SJCRH30 (cell line): Measurements from ENCODE around the gene PPP1R15B. TPM values are rescaled to one million over a fixed set of nuclear protein-coding genes. Genes with fewer than 3 reads are reported as not detected.

Experiments
- DNase-seq, 2 experiments: peaks; one replicate each; pipeline ENCODE4 v3.0.0-alpha.2; 2015 to 2020
- H3K27ac ChIP-seq: fragments of 250-450 bp; sonication (Bioruptor Pico); 2 replicates; pipeline ENCODE4 v1.5.1; 2020; ENCODE audit warnings: mild to moderate bottlenecking, moderate library complexity
- H3K27me3 ChIP-seq: fragments of 250-450 bp; sonication (Bioruptor Pico); 2 replicates; pipeline ENCODE4 v1.5.1; 2020; ENCODE audit warnings: mild to moderate bottlenecking, moderate library complexity
- H3K36me3 ChIP-seq: fragments of 250-450 bp; sonication (Bioruptor Pico); 2 replicates; pipeline ENCODE4 v1.5.1; 2020; ENCODE audit warnings: mild to moderate bottlenecking, moderate library complexity
- H3K4me1 ChIP-seq: fragments of 250-450 bp; sonication (Bioruptor Pico); 2 replicates; pipeline ENCODE4 v1.5.1; 2020; ENCODE audit warnings: mild to moderate bottlenecking, moderate library complexity
- H3K4me3 ChIP-seq: fragments of 250-450 bp; sonication (Bioruptor Pico); 2 replicates; pipeline ENCODE4 v1.5.1; 2020; ENCODE audit warnings: mild to moderate bottlenecking, moderate library complexity
- H3K9me3 ChIP-seq: fragments of 250-450 bp; sonication (Bioruptor Pico); replicated peaks from 2 replicates; pipeline ENCODE4 v1.5.1; 2020; ENCODE audit warnings: mild to moderate bottlenecking, moderate library complexity
- total RNA-seq: library from RNA; depleted of rRNA; stranded (reverse); fragments of >200 nt; shearing (Covaris generic); gene quantifications from 2 replicates; pipeline ENCODE4 v1.2.3, GENCODE V29; 2014

The PPP1R15B gene
- total RNA-seq, 1 experiment from 2014 or later: 71.4 TPM

DNA sequence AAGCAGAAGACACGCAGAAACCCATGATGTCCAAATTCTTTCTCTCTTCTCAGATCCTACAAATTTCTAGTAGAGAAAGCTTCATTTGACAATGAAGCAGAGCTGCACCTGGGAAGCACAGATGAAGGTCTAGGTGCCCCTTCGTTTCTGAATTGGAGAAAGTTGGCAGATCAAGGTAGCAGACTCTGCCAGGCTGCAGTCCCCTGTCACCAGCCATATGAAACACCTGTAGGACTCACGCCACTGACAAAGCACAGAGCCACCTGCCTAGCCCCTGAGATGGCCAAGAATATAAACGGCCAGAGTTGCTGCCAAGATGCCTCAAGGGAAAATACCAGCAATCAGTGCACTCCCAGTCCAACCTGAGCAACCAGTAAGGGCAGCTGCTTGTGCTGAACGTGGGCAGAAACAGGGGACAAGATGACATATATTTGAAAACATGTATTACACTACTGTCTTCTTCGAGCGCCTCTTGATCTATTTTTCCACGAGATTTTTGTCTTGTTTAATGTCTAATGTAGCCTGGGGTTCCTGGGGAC lies 31.3 kb downstream of the PPP1R15B start:
- Histone ChIP-seq H3K27me3 (peaks cover 33% of the 10 kb centered on the region), H3K27ac (no peak overlapping the region), H3K9me3 (no peaks in the 10 kb centered on the region), H3K4me3 (no peak overlapping the region), H3K4me1 (no peaks in the 10 kb centered on the region), H3K36me3 (no peaks in the 10 kb centered on the region)
- DNase-seq: no peak

DNA sequence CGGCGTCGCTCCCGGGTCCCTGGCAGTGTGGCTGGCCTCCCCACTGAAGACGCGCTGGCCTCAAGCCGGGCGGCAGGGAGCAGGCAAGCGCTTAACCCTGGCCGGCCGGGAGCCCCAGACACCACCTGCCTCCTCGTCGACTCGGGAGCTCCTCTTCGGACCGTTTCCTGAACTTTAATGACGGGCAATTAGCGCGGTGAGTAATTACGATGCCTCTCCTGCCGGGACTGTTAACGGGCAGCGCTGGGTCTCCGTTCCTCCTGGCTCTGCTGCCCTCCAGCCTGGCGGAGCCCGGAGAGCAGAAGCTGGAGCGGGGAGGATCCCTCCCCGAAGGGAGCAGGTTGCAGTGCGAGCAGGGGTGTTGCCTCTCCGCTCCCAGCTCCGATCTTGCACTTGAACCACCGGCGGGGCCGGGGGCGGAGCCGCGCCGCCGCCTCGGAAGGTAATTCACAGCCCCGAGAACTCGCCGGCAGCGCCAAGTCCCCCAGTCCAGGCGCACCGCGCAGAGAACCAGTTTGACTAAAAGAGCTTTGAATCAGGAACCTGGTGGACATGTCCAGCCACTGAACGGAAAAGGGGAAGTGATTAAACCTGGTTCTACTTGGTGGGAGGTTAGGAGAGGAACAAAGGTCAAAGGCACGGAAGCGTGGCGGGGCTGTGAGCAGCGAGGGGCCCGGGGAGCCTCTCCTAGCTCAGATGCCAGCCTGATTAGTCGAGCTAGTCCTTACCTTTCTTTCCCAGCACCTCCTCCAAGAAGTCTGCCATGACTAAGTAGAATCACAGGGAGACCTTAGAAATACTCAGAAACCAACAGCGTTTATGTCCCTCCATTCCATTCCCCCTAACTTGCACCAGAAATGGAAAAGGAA lies 33.6 kb downstream of the PPP1R15B start:
- no peak overlapping the region for H3K4me3 ChIP-seq
- H3K27me3 ChIP-seq: peaks cover 34% of the 10 kb centered on the region
- no peaks in the 10 kb centered on the region for H3K36me3 ChIP-seq
- no peaks in the 10 kb centered on the region for H3K9me3 ChIP-seq
- H3K27ac ChIP-seq: no peak overlapping the region
- H3K4me1 ChIP-seq: no peaks in the 10 kb centered on the region
- no peak for DNase-seq

DNA sequence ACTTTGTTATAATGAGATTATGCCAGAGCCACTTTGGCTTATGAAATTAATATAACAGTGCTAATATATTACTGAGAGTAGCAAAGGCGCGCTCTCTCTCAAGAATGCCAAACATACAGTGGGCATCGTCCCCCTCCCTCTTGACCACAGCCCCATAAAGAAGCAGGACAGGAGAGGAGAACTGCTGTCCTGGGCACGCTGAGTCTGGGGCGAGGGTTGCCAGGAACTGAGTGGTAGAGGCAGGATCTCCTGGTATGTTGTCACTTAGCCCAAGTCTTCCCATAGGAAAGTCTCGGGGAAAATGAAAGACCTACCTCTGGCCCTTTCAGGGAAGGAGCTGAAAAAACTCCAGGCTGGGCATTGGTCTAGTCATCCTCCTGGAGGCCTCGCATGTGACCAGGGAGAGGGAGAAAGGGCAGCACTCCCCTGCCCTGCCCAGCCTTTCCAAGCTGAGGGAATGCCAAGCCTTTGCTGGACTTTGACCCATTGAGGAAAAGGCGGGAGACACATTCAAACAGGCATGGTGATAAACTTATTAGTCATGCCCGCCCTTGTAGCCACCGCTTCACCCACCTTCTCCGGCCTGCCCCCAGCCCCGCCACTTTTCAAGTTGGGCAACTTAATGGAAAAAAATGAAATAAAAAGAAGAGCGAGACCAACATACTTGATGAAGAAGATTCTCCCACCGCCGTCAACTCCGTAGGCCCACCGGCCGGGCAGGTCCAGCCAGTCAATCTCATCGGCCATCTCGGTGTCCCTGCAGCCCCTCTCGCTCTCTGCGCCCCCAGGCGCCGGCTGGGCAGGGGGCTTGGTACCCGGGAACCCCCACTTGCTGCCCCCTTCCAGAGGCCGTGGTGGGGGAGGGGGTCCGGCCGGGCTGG lies 34.5 kb downstream of the PPP1R15B start:
- no peak for DNase-seq
- H3K27ac ChIP-seq: no peak overlapping the region
- H3K27me3 ChIP-seq: peaks cover 37% of the 10 kb centered on the region
- no peaks in the 10 kb centered on the region for H3K36me3 ChIP-seq
- no peak overlapping the region for H3K4me3 ChIP-seq
- H3K4me1 ChIP-seq: no peaks in the 10 kb centered on the region
- no peaks in the 10 kb centered on the region for H3K9me3 ChIP-seq

DNA sequence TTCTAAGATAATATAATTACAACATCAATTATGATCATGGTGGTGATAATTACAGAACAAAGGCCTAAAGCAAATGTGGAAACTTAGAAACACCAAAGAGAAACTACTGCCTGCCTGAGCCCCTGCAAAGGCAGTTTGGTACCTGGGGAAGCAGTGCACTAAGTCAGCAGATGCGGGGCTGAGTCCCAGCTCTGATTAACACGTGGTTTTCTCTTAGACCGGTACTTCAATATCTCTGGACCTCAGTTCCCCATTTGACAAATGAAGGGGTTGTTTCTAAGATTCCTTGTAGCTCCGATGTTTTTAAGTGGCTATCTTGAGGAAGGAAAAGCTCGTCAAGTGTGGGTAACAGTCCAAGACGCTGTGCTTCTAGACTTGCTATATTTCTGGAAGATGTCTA lies 35.2 kb downstream of the PPP1R15B start:
- no peak overlapping the region for H3K4me3 ChIP-seq
- H3K36me3 ChIP-seq: no peaks in the 10 kb centered on the region
- H3K4me1 ChIP-seq: no peaks in the 10 kb centered on the region
- H3K27ac ChIP-seq: no peak overlapping the region
- DNase-seq: no peak
- no peaks in the 10 kb centered on the region for H3K9me3 ChIP-seq
- H3K27me3 ChIP-seq: peaks cover 37% of the 10 kb centered on the region

DNA sequence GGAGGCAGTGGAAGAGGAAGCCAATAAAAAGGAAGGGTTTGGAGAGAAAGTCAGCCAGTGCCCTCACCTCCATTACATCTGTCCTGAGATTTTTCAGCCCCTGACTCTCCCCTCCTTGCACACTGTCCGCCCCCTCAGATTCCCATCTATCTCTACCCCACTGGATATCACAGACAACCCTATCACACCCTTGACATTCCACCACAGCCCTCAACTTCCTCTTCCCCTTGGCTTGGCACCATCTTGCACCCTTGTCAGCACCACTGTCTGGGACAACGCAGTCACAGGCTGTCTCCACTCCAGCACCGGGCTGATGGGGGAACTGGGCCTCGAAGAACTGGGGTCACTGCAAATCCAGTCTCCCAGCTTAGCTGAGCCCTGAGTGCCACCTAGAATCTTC lies 37.7 kb downstream of the PPP1R15B start:
- Histone ChIP-seq H3K27ac (no peak overlapping the region), H3K36me3 (no peaks in the 10 kb centered on the region), H3K27me3 (peaks cover 38% of the 10 kb centered on the region), H3K4me1 (no peaks in the 10 kb centered on the region), H3K4me3 (no peak overlapping the region), H3K9me3 (no peaks in the 10 kb centered on the region)
- DNase-seq: no peak

DNA sequence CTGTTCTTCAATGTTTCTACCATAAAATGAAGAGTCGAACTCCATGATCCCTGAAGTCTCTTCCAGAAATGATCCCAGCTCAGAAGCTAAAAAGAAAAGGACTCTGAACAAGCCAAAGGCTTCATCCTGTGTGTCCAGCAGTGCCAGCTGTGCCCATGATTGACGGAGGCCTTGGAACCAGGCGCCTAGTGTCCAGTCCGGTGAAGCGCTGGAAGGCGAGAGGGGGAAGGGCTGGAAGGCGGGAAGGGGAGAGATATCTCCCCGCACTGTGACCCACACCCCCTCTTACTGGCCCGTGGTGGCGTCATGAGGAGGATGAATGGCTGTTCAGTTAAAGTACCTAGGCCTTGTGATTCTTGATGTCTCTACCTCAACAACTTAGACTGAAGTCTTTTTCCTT lies 41.4 kb downstream of the PPP1R15B start:
- Histone ChIP-seq H3K9me3 (no peaks in the 10 kb centered on the region), H3K36me3 (no peaks in the 10 kb centered on the region), H3K4me1 (no peaks in the 10 kb centered on the region), H3K27me3 (peaks cover 25% of the 10 kb centered on the region), H3K27ac (no peak overlapping the region), H3K4me3 (no peak overlapping the region)
- DNase-seq: no peak

DNA sequence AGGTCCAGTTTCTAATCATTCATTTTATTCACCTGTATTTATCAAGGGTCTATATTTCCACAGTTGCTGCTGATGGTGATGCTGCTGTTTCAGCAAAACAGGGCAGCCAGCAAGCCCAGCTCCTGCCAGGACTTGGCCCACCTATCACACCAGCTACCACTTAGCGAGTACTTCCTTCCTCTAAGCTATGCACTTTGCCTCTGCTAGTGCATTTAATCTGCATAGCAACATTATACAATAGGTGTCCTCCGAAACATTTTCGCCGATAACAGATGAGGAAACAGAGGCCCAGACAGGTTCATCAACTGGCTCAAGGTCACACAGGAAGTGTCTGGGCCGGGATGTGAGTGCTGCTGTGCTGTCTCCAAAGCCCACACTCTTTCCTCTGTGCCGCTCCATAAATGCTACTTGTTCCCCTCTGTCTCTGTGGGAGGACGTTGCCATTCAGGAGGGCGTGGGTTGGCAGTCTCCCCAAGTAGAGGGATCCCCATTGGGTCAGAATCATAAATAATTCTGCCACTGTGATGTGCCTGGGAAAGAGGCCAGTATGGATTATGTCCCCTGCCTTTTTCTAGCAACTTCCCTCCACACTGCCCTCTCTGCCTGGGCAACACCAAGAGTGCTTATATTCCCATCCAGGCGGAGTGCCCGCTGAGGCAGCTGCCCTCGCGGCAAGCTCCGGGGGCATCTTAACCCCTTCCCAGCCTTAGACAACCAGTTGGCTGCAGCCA lies 42.5 kb downstream of the PPP1R15B start:
- no peak for DNase-seq
- H3K4me1 ChIP-seq: no peaks in the 10 kb centered on the region
- H3K27me3 ChIP-seq: peaks cover 21% of the 10 kb centered on the region

DNA sequence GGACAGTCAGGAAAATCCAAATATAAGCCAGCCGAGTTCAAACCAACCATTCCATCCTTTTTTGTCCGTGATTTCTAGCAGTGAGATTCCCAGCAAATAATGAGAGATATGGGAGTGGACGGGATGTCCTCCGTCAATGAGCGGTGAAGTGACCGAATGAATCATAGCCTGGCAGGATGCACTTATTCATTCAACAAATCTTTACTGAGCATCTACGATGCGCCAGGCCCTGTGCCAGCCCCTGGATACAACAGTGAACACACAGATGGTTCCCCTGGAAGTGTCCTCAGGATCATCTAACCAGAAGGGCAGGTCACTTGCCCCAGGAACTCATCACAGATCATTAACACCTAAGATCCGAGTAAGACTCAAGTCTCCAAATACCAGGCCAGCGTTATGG lies 43.7 kb downstream of the PPP1R15B start:
- Histone ChIP-seq H3K27ac (no peak overlapping the region), H3K4me3 (no peak overlapping the region), H3K36me3 (no peaks in the 10 kb centered on the region), H3K4me1 (0 out of 2 replicates have a peak, but pooled peaks cover 2% of the 10 kb centered on the region), H3K9me3 (no peaks in the 10 kb centered on the region), H3K27me3 (peaks cover 18% of the 10 kb centered on the region; the same call in 1 of the 2 replicates)
- no peak for DNase-seq

More for the DNA sequence above, 42.5 kb downstream of the PPP1R15B start:
- Histone ChIP-seq H3K9me3 (no peaks in the 10 kb centered on the region), H3K4me3 (no peak overlapping the region), H3K27ac (no peak overlapping the region), H3K36me3 (no peaks in the 10 kb centered on the region)

DNA sequence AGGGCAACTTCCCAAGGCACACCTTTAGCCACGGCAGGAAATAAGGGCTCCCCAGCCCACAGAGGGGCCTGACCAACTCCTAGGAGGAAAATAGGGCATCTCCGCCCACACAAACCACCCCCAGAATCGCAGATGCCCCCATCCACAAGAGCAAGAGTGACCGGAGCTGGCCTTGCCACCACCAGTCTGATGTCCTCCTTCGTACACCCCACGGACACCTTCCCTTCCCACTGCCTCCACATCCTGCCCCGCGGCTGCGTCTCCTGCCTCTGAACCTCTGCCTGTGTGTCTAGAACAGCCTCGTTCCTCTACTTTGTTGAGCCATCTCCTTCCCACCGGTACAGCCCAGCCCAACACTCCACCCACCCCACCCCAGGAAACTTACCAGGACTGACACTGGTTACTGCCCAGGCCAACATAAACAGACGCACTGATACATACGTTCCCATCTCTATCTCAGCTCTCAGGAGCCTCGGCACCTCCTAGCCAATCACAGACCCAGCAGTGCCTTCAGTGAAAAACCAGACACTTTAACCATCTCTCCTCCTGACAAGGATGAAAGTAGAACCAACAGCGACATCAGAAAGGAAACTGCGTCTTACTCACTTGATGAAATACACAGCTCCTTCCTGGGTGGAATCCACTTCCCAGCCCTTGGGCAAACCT lies 44.3 kb downstream of the PPP1R15B start:
- DNase-seq: no peak
- H3K27me3 ChIP-seq: peaks cover 17% of the 10 kb centered on the region; the same call in 1 of the 2 replicates
- H3K36me3 ChIP-seq: no peaks in the 10 kb centered on the region
- H3K9me3 ChIP-seq: no peaks in the 10 kb centered on the region
- H3K4me1 ChIP-seq: 0 out of 2 replicates have a peak, but pooled peaks cover 3% of the 10 kb centered on the region
- no peak overlapping the region for H3K4me3 ChIP-seq
- H3K27ac ChIP-seq: no peak overlapping the region

DNA sequence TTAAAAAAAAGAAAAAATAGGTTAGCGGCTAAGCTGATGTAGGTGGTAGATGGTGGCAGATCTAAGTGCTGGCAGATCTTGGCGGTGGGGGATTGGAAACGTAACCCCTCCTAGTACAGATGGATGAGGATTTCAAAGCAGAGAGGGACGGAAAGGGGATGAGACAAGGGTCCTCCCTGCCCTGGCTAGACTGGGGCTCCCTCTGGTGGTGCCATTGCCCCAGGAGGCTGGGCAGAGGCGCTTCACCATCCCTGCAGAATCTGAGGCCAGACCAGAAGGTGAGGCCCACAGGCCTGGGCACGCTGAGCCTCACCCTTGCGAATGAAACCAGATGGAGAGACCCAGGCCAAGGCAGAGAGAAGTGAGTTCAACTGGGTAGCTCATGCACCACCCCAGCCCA lies 44.9 kb downstream of the PPP1R15B start:
- H3K36me3 ChIP-seq: no peaks in the 10 kb centered on the region
- DNase-seq: peak; percentile 35 to 63
- H3K4me1 ChIP-seq: 0 out of 2 replicates have a peak, but pooled peaks cover 3% of the 10 kb centered on the region
- no peaks in the 10 kb centered on the region for H3K9me3 ChIP-seq
- H3K4me3 ChIP-seq: no peak overlapping the region
- peaks cover 15% of the 10 kb centered on the region; the same call in 1 of the 2 replicates for H3K27me3 ChIP-seq
- H3K27ac ChIP-seq: no peak overlapping the region

DNA sequence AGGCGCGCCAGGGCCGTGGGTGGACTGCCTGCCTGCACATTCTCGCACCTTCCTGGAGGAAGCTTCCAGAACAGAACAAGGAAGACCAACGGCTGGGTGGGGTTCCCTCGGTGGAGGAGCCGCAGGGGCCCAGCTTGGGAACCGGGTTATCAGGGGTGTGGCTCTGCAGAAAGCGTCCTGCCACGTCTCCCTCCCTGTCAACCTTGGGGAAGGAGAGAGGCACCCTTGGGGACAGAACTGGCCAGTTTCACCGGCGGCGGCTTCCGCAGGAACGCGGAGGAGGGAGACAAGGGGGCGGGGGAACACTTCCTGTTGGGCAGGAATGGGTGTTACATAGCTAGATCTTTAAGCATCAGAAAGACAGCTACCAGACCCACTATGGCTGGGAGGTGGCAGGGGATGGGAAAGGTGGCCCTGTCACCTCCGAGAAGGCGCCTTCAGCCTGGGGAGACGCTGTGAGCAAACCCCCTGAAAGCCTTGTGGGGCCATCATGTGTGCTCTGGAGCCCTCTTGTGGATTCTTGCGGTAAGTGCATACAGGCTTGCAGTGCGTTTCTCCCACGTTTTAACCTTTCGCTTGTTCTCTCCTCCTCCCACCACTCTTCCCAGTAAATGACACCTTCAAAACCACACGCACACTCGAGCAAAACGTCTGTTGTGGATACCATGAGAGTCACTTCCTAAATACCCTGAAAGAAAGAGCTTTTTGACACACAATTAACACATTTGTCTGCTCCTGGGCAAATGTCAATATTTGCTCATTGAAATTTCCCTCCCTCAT lies 48.1 kb downstream of the PPP1R15B start:
- no peaks in the 10 kb centered on the region for H3K36me3 ChIP-seq
- DNase-seq: peak; percentile 65 to 91
- no peak overlapping the region for H3K27ac ChIP-seq
- H3K9me3 ChIP-seq: no peaks in the 10 kb centered on the region
- peak overlapping the region; percentile 36 for H3K4me3 ChIP-seq
- peaks cover 5% of the 10 kb centered on the region; the same call in 1 of the 2 replicates for H3K27me3 ChIP-seq
- H3K4me1 ChIP-seq: peaks cover 19% of the 10 kb centered on the region

DNA sequence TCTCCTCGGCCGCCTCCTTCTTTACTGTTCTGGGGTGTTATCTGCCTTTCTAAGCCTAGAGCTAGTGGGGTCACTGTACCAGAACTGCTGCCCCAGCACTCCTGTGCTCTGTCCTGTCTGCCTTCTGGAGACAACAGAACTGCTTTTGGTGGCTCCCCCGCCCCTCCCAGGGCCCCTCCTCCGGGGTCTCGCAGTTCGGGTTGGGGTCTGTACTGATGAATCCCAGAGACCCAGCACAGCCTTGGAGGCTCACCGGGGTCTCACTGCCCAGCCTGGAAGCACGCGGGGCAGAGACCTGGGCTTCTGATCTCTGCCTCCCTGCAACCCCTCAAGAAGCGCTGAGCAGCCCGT lies 48.7 kb downstream of the PPP1R15B start:
- Histone ChIP-seq H3K36me3 (no peaks in the 10 kb centered on the region), H3K27ac (no peak overlapping the region), H3K27me3 (peaks cover 5% of the 10 kb centered on the region; the same call in 1 of the 2 replicates), H3K4me3 (peak overlapping the region; percentile 36), H3K4me1 (peaks cover 24% of the 10 kb centered on the region), H3K9me3 (no peaks in the 10 kb centered on the region)
- no peak for DNase-seq

DNA sequence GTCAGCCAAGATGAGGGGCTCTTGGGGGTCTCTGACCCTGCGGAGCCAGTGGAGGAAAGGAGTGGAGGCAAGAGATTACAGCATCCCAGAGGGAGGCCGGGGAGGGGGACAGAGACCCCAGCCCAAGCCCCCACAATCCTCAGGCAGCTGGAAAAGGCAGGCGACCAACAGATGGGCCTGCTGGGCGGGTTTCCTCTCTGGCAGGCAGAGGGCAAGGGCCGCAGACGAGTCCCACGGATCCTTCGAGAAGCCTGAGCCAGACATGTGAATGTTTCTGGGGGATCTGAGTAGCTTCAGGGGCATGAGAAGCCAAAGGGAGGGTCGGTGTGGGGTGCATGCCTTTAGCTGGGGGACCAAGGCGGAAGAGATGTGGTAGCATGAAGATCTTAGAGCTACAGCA lies 49.8 kb downstream of the PPP1R15B start:
- peaks cover 31% of the 10 kb centered on the region for H3K4me1 ChIP-seq
- H3K4me3 ChIP-seq: no peak overlapping the region
- H3K36me3 ChIP-seq: no peaks in the 10 kb centered on the region
- H3K27me3 ChIP-seq: no peaks in the 10 kb centered on the region; the same call in 1 of the 2 replicates
- DNase-seq: no peak
- no peaks in the 10 kb centered on the region for H3K9me3 ChIP-seq
- H3K27ac ChIP-seq: no peak overlapping the region
